HepG2 (cell line): ENCODE data around the gene NDUFS2. TPM values are rescaled to one million over a fixed set of nuclear protein-coding genes. Genes with fewer than 3 reads are reported as not detected.

ENCODE experiments used
- HNRNPH1 ChIP-seq: fragments of 200-400 bp; formaldehyde crosslinking; optimal IDR thresholded peaks from 2 replicates; pipeline ENCODE3; 2017; ENCODE audit warnings: mild to moderate bottlenecking, low read depth, low read length
- HOXA5 ChIP-seq: sonication (generic); formaldehyde crosslinking; IDR thresholded peaks from 2 replicates; pipeline ENCODE4 v1.4.0; 2020; ENCODE audit warnings: missing genetic modification reagents
- KIAA2018 ChIP-seq: sonication (generic); formaldehyde crosslinking; IDR thresholded peaks from 2 replicates; pipeline ENCODE4 v1.5.0; 2020; ENCODE audit warnings: mild to moderate bottlenecking, missing genetic modification reagents, borderline replicate concordance
- NR2F1 ChIP-seq, 2 experiments: fragments of 450-650 bp in 1 of 2; formaldehyde crosslinking in 1 of 2; IDR thresholded peaks; 2 replicates each; pipeline versions ENCODE4 v1.5.0 to v1.6.1; 2016 to 2020; ENCODE audit warnings: mild to moderate bottlenecking in 1 of 2, missing compliant biosample characterization in 1 of 2, missing genetic modification reagents in 1 of 2, moderate library complexity in 1 of 2
- PCBP1 ChIP-seq: fragments of 200-400 bp; formaldehyde crosslinking; IDR thresholded peaks from 2 replicates; pipeline ENCODE4 v1.6.1; 2017; ENCODE audit warnings: mild to moderate bottlenecking, low read depth, low read length, borderline replicate concordance
- PHF20 ChIP-seq: sonication (generic); formaldehyde crosslinking; IDR thresholded peaks from 2 replicates; pipeline ENCODE4 v1.5.0; 2020; ENCODE audit warnings: mild to moderate bottlenecking, missing genetic modification reagents
- SMAD9 ChIP-seq: sonication (generic); formaldehyde crosslinking; IDR thresholded peaks from 2 replicates; pipeline ENCODE4 v1.5.1; 2020; ENCODE audit warnings: mild to moderate bottlenecking, missing genetic modification reagents
- ZNF160 ChIP-seq: sonication (generic); formaldehyde crosslinking; IDR thresholded peaks from 2 replicates; pipeline ENCODE4 v1.8.0; 2022; ENCODE audit warnings: mild to moderate bottlenecking, inconsistent platforms, missing genetic modification reagents
- ZNF350 ChIP-seq: sonication (generic); formaldehyde crosslinking; IDR thresholded peaks from 2 replicates; pipeline ENCODE4 v1.4.0; 2020; ENCODE audit warnings: mild to moderate bottlenecking, low read depth, missing genetic modification reagents, borderline replicate concordance
- ZNF354B ChIP-seq: sonication (generic); formaldehyde crosslinking; IDR thresholded peaks from 2 replicates; pipeline ENCODE4 v1.8.0; 2022; ENCODE audit warnings: mild to moderate bottlenecking, missing genetic modification reagents
- ZNF562 ChIP-seq: sonication (generic); formaldehyde crosslinking; IDR thresholded peaks from 2 replicates; pipeline ENCODE4 v1.8.0; 2022; ENCODE audit warnings: missing genetic modification reagents, borderline replicate concordance
- ZSCAN12 ChIP-seq: sonication (generic); formaldehyde crosslinking; IDR thresholded peaks from 2 replicates; pipeline ENCODE4 v1.9.0; 2021; ENCODE audit warnings: mild to moderate bottlenecking, missing genetic modification reagents
- ZSCAN20 ChIP-seq: sonication (generic); formaldehyde crosslinking; IDR thresholded peaks from 2 replicates; pipeline ENCODE4 v1.4.0; 2020; ENCODE audit warnings: missing genetic modification reagents, mild to moderate bottlenecking, borderline replicate concordance
- polyA plus RNA-seq, 8 experiments: library from polyadenylated mRNA; depleted of rRNA in 3 of 8; stranded (reverse) in 7 of 8; unstranded in 1 of 8; fragments of >200 nt; fragmentation: Illumina TruSeq in 4 of 8; extraction: Trizol in 4 of 8; gene quantifications; 2 replicates each; pipeline versions ENCODE4 v1.2.1 to v1.2.3, GENCODE V29; 2011 to 2016; ENCODE audit warnings: low read depth in 4 of 8, missing spikeins in 1 of 8, mixed read lengths in 1 of 8; ENCODE audit not compliant: insufficient read depth in 1 of 8
- total RNA-seq, 5 experiments: library from RNA; depleted of rRNA; stranded (reverse); fragments of >200 nt; fragmentation: Illumina TruSeq; extraction: Trizol; gene quantifications; 2 replicates each; pipeline ENCODE4 v1.2.3, GENCODE V29; 2016; ENCODE audit warnings: low read depth in 1 of 5
- TF ChIP-seq, protein P1 (sequence below): sonication (generic); formaldehyde crosslinking; IDR thresholded peaks from 2 replicates; pipeline ENCODE4 v1.4.0; 2020; ENCODE audit warnings: mild to moderate bottlenecking, missing genetic modification reagents, borderline replicate concordance
- TF ChIP-seq, protein P2 (sequence below): sonication (generic); formaldehyde crosslinking; conservative IDR thresholded peaks from 2 replicates; pipeline ENCODE4 v1.4.0; 2020; ENCODE audit warnings: missing genetic modification reagents

Gene NDUFS2
- total and polyA plus RNA-seq, 2 of the 13 experiments (the other 11 are each of a cell fraction or from before 2014, with no cell fraction given), result 89.9 to 118 TPM

DNA sequence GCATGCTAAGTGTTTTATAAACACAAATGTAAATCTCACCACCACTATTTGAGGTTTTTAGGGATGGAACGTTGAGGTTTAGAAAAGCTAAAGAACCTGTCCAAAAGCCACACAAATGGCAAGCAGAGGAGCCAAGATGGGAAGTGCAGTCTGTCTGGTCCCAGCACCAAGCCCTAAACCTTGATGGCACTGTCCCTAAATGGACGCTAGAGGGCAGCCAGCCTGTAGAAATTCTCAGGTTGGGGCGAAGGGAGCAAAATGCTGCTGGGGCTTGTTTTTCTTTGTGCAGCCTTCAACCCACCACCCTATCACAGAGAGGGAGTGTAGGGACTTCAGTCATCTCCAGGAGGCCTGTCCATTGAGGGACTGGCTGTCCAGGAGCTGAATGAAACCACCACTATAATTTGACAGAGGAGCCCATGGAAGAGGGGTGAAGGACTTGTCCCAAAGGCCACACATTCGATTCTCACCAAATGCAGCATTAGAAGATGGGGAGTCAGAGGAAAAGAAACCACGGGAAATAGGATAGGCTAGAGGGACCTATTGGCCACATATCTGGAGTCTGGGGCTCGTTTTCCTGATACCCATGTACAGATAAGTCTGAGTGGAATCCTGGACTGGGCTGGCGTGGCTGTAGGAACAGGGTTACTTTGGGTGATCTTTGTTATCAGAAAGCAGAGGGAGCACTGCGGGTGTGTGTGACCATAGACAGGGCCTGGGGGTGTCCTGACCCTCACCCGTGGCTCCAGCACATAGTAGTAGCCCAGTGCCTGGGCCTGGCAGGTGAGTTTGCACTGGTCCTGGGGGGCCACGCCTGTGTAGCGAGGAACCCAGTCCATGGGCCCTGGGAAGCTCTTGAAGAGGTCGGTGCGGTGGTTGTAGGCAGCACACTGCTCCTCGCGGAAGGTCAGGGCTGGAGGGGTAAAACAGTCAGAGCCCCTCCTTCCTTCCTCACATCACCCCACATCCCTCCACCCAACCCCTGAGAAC is 9.4 kb upstream of the NDUFS2 start (continued):
- TF ChIP-seq ZNF350 (CRISPR knock-in tag) (no peak), HNRNPH1 (no peak), ZNF354B (CRISPR knock-in tag) (no peak), PCBP1 (no peak), ZNF160 (CRISPR knock-in tag) (no peak), ZSCAN12 (CRISPR knock-in tag) (no peak), SMAD9 (no peak), ZNF562 (CRISPR knock-in tag) (no peak), HOXA5 (CRISPR knock-in tag) (no peak), ZSCAN20 (no peak), NR2F1 (CRISPR knock-in tag; IDR thresholded peaks at IDR 0.05) (no peak), PHF20 (CRISPR knock-in tag) (no peak), KIAA2018 (CRISPR knock-in tag) (no peak)
- TF ChIP-seq, protein P1, sequence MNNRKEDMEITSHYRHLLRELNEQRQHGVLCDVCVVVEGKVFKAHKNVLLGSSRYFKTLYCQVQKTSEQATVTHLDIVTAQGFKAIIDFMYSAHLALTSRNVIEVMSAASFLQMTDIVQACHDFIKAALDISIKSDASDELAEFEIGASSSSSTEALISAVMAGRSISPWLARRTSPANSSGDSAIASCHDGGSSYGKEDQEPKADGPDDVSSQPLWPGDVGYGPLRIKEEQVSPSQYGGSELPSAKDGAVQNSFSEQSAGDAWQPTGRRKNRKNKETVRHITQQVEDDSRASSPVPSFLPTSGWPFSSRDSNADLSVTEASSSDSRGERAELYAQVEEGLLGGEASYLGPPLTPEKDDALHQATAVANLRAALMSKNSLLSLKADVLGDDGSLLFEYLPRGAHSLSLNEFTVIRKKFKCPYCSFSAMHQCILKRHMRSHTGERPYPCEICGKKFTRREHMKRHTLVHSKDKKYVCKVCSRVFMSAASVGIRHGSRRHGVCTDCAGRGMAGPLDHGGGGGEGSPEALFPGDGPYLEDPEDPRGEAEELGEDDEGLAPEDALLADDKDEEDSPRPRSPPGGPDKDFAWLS (CRISPR knock-in tag), result no peak
- TF ChIP-seq, protein P2, sequence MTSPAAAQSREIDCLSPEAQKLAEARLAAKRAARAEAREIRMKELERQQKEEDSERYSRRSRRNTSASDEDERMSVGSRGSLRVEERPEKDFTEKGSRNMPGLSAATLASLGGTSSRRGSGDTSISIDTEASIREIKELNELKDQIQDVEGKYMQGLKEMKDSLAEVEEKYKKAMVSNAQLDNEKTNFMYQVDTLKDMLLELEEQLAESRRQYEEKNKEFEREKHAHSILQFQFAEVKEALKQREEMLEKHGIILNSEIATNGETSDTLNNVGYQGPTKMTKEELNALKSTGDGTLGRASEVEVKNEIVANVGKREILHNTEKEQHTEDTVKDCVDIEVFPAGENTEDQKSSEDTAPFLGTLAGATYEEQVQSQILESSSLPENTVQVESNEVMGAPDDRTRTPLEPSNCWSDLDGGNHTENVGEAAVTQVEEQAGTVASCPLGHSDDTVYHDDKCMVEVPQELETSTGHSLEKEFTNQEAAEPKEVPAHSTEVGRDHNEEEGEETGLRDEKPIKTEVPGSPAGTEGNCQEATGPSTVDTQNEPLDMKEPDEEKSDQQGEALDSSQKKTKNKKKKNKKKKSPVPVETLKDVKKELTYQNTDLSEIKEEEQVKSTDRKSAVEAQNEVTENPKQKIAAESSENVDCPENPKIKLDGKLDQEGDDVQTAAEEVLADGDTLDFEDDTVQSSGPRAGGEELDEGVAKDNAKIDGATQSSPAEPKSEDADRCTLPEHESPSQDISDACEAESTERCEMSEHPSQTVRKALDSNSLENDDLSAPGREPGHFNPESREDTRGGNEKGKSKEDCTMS (CRISPR knock-in tag), result no peak
